ENCODE results near the gene COMMD3.
"Not testable (repeated sequence)": the region's sequence is repeated elsewhere in the genome, so short reads cannot be mapped to it uniquely, and the experiment has no call there.

COMMD3 gene

GRCh38 chr10:22316286-22317075, at the start of gene COMMD3:
Gene COMMD3 (plus strand): TSS chr10:22316388. CDS start chr10:22316418, 30 bp downstream.
- DNase-seq = peak in 55 of 56 donors; percentile 26 to 92 (median 83)

GRCh38 chr10:22268503-22268902, 47.7 kb upstream of the COMMD3 start:
- DNase-seq = no peak

- DNase-seq = no peak
These were observed 44.4 kb upstream of the COMMD3 start for GRCh38 chr10:22271786-22272185.

GRCh38 chr10:22278441-22278782, 37.8 kb upstream of the COMMD3 start:
- no peak for DNase-seq

GRCh38 chr10:22280078-22280477, 36.1 kb upstream of the COMMD3 start:
- DNase-seq = no peak

GRCh38 chr10:22285130-22285529, 31.1 kb upstream of the COMMD3 start:
- DNase-seq = peak in 1 of 56 donors; percentile 3

GRCh38 chr10:22293747-22294404, 22.3 kb upstream of the COMMD3 start:
- no peak for DNase-seq

- no peak for DNase-seq
These were observed 21.5 kb upstream of the COMMD3 start for GRCh38 chr10:22294694-22295093.

GRCh38 chr10:22301193-22301592, 15.0 kb upstream of the COMMD3 start:
- DNase-seq = no peak

GRCh38 chr10:22303461-22303860, 12.7 kb upstream of the COMMD3 start:
- DNase-seq = no peak

GRCh38 chr10:22305721-22306120, 10.5 kb upstream of the COMMD3 start:
- no peak for DNase-seq

GRCh38 chr10:22308390-22308789, 7.8 kb upstream of the COMMD3 start:
- no peak for DNase-seq

- no peak for DNase-seq
These were observed 6.8 kb upstream of the COMMD3 start for GRCh38 chr10:22309180-22310000.

- DNase-seq = not testable (repeated sequence)
These were observed 6.2 kb upstream of the COMMD3 start for GRCh38 chr10:22310012-22310411.

GRCh38 chr10:22310928-22311327, 5.3 kb upstream of the COMMD3 start:
- no peak for DNase-seq

GRCh38 chr10:22314852-22315251, 1.3 kb upstream of the COMMD3 start:
- no peak for DNase-seq

GRCh38 chr10:22315455-22316285, 518 bp upstream of the COMMD3 start:
- peak in 3 of 56 donors; percentile 62 to 66 (median 64) for DNase-seq

GRCh38 chr10:22317076-22317370, 835 bp downstream of the COMMD3 start:
- DNase-seq = no peak

GRCh38 chr10:22317771-22318565, 1.8 kb downstream of the COMMD3 start:
- DNase-seq = no peak

- no peak for DNase-seq
These were observed 2.6 kb downstream of the COMMD3 start for GRCh38 chr10:22318772-22319171.

All from nucleus accumbens (tissue), 56 donors.